ENCODE results near the gene AKR1C8. TPM values are rescaled to one million over a fixed set of nuclear protein-coding genes. Genes with fewer than 3 reads are reported as not detected.

Gene AKR1C8
- total RNA-seq, 4 donors from 2014 or later: not detected

DNA sequence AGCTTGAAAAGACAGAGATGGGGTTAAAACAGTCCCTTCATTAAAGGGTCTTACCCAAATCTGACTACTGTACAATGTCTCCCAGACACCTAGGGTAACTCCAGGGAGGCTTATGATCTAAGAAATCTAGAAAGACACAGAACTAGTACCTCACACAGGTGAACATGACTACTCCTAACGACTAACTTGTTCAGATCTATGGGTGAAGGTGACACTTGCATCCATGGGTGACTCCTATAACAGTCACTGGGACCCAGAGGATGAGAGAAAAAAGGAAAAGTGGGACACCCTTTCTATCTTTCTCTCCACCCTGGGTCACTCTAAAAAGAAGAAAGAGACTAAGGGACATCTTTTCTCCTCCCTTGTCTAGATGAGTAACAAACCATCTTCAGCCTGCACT is 19.2 kb downstream of the AKR1C8 start:
- 0% methylated on average over 1 of the region's 1 CpG for WGBS
- intact Hi-C loops (cut with DNase I): no loop called here
- H3K9me3 ChIP-seq: peaks cover 0 to 55% (median 50%) of the 10 kb centered on the region in 4 donors
- TF ChIP-seq EP300 (IDR thresholded peaks at IDR 0.05) (no peak), POLR2AphosphoS5 (IDR thresholded peaks at IDR 0.05) (no peak), CTCF (IDR thresholded peaks at IDR 0.05) (no peak), POLR2A (IDR thresholded peaks at IDR 0.05; ENCODE audit: low read depth) (no peak)
- no peaks in the 10 kb centered on the region for H3K4me1 ChIP-seq
- H3K4me3 ChIP-seq: no peak overlapping the region
- no peak overlapping the region for H3K27ac ChIP-seq (replicated peaks in 1 of 4)
- DNase-seq (ENCODE audit: extremely low spot score): no peak
- H3K36me3 ChIP-seq: no peaks in the 10 kb centered on the region
- no peaks in the 10 kb centered on the region for H3K27me3 ChIP-seq

DNA sequence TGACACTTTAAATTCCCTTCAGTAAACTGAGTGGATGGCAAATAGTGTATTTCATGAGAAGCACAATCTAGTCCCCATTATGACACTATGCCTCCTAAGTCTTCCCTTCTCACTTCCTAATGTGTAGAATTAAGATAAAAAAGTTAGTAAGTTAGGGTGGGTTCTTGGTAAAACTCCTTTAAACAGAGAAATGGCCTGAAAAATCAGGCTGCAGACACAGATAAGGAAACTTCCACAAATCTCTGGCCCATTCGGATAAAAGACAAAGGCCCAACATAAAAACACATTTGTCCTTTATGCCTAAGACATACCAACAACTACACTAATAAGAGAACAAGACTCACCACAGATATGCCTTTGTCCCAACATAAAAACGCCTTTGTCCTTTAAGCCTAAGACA is 21.5 kb downstream of the AKR1C8 start:
- WGBS: 75% methylated on average over 2 of the region's 2 CpGs
- TF ChIP-seq CTCF (IDR thresholded peaks at IDR 0.05) (no peak), EP300 (IDR thresholded peaks at IDR 0.05) (no peak), POLR2A (IDR thresholded peaks at IDR 0.05; ENCODE audit: low read depth) (no peak), POLR2AphosphoS5 (IDR thresholded peaks at IDR 0.05) (no peak)
- H3K4me1 ChIP-seq: no peaks in the 10 kb centered on the region
- H3K27me3 ChIP-seq: no peaks in the 10 kb centered on the region
- no peak for DNase-seq (ENCODE audit: extremely low spot score)
- H3K4me3 ChIP-seq: no peak overlapping the region
- intact Hi-C loops (cut with DNase I): no loop called here
- H3K27ac ChIP-seq (replicated peaks in 1 of 4): no peak overlapping the region
- no peaks in the 10 kb centered on the region for H3K36me3 ChIP-seq
- peaks cover 0 to 55% (median 46%) of the 10 kb centered on the region in 4 donors for H3K9me3 ChIP-seq

DNA sequence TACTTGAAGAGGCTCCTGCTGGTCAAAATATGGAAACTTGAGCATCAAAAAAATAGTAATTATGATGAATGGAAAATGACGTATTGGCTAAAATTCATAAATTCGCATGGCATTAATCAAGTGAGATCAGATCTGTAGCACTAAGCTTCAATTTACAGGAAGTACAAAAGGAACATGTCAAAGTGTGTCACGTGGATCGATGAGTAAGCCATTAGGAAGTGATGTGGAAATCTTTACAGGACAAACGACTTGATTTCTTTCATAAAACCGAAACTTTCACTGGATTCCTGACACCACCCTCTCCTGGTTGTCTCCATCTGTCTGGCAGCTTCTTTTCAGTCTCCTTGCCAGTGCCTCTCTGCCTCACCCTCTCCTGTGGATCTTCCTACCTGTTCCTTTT is 25.8 kb downstream of the AKR1C8 start:
- no peak overlapping the region for H3K27ac ChIP-seq (replicated peaks in 1 of 4)
- peaks cover 0 to 24% (median 13%) of the 10 kb centered on the region in 4 donors for H3K9me3 ChIP-seq
- TF ChIP-seq POLR2AphosphoS5 (IDR thresholded peaks at IDR 0.05) (no peak), EP300 (IDR thresholded peaks at IDR 0.05) (no peak), CTCF (IDR thresholded peaks at IDR 0.05) (no peak), POLR2A (IDR thresholded peaks at IDR 0.05; ENCODE audit: low read depth) (no peak)
- no peaks in the 10 kb centered on the region for H3K4me1 ChIP-seq
- 73% methylated on average over 6 of the region's 6 CpGs for WGBS
- H3K27me3 ChIP-seq: no peaks in the 10 kb centered on the region
- no peak for DNase-seq (ENCODE audit: extremely low spot score)
- H3K36me3 ChIP-seq: no peaks in the 10 kb centered on the region
- H3K4me3 ChIP-seq: no peak overlapping the region
- intact Hi-C loops (cut with DNase I): no loop called here

- Histone ChIP-seq H3K4me3 (no peak overlapping the region), H3K4me1 (no peaks in the 10 kb centered on the region), H3K27me3 (no peaks in the 10 kb centered on the region), H3K9me3 (peaks cover 0 to 8% (median 0%) of the 10 kb centered on the region in 4 donors), H3K36me3 (no peaks in the 10 kb centered on the region), H3K27ac (replicated peaks in 1 of 4) (no peak overlapping the region)
- intact Hi-C loops (cut with DNase I): no loop called here
- TF ChIP-seq CTCF (IDR thresholded peaks at IDR 0.05): no peak
- 77% methylated on average over 10 of the region's 10 CpGs for WGBS
- no peak for DNase-seq (ENCODE audit: extremely low spot score)
Observed at GRCh38 chr10:5157501-5157900, 27.4 kb downstream of the AKR1C8 start.

DNA sequence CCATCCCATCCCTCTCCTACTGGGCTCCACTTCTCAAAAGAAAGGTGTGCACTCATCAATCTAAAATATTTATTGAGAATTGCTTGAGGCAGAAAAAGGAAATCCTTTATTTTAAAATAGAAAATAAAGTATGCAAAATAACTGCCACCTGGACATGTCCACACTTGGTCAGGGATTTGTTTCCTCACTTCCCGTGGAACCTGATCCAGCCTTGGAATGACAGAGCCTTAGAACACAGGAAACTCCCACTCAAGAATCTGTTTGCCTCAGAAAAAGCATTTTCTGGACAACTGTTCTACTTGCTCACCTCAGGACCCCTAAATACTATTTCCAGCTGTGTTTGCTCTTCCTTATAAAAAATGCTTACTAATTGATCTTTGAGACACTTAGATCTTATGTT is 29.0 kb downstream of the AKR1C8 start:
- intact Hi-C loops (cut with DNase I): no loop called here
- no peaks in the 10 kb centered on the region for H3K36me3 ChIP-seq
- TF ChIP-seq CTCF (IDR thresholded peaks at IDR 0.05): no peak
- no peak for TF ChIP-seq EP300 (IDR thresholded peaks at IDR 0.05)
- TF ChIP-seq POLR2A (IDR thresholded peaks at IDR 0.05; ENCODE audit: low read depth): no peak
- no peak overlapping the region for H3K4me3 ChIP-seq
- WGBS: 55% methylated on average over 1 of the region's 1 CpG
- H3K27ac ChIP-seq (replicated peaks in 1 of 4): no peak overlapping the region
- H3K9me3 ChIP-seq: peaks cover 0 to 9% (median 0%) of the 10 kb centered on the region in 4 donors
- DNase-seq (ENCODE audit: extremely low spot score): no peak
- no peaks in the 10 kb centered on the region for H3K27me3 ChIP-seq
- H3K4me1 ChIP-seq: no peaks in the 10 kb centered on the region
